SK-N-SH treated with all-trans-retinoic acid at 6 μM for 48 hours (cell line): ENCODE results near the gene EML1.

Experiments
- ATAC-seq: fragments of 200-7000 bp; cut with Tn5 transposase; 3 replicates; pipeline ENCODE4 v1.9.1; 2020; ENCODE audit warnings: mild to moderate bottlenecking, moderate library complexity
- ARNTL ChIP-seq: fragments of 450-650 bp; formaldehyde crosslinking; IDR thresholded peaks from 2 replicates; pipeline ENCODE4 v1.5.0; 2020; ENCODE audit warnings: low read depth, mild to moderate bottlenecking, moderate library complexity, borderline replicate concordance
- BACH2 ChIP-seq: fragments of 250-450 bp; sonication (Bioruptor Pico); IDR thresholded peaks from 2 replicates; pipeline ENCODE4 v1.9.0; 2021; ENCODE audit warnings: mild to moderate bottlenecking, borderline replicate concordance
- CREB5 ChIP-seq: fragments of 250-450 bp; sonication (Bioruptor Pico); IDR thresholded peaks from 2 replicates; pipeline ENCODE4 v1.5.1; 2020; ENCODE audit warnings: low read depth, mild to moderate bottlenecking, moderate library complexity
- CSDC2 ChIP-seq: fragments of 250-450 bp; sonication (Bioruptor Pico); IDR thresholded peaks from 2 replicates; pipeline ENCODE4 v1.5.0; 2020; ENCODE audit warnings: mild to moderate bottlenecking, moderate library complexity
- CSRNP3 ChIP-seq: fragments of 250-450 bp; sonication (Bioruptor Pico); IDR thresholded peaks from 2 replicates; pipeline ENCODE4 v1.5.1; 2021; ENCODE audit warnings: mild to moderate bottlenecking, moderate library complexity
- ESRRG ChIP-seq: fragments of 250-450 bp; sonication (Bioruptor Pico); IDR thresholded peaks from 2 replicates; pipeline ENCODE4 v1.6.1; 2021; ENCODE audit warnings: mild to moderate bottlenecking
- GLIS3 ChIP-seq: fragments of 250-450 bp; sonication (Bioruptor Pico); IDR thresholded peaks from 2 replicates; pipeline ENCODE4 v1.5.0; 2020; ENCODE audit warnings: mild to moderate bottlenecking, moderate library complexity
- ISL1 ChIP-seq: fragments of 250-450 bp; sonication (Bioruptor Pico); IDR thresholded peaks from 2 replicates; pipeline ENCODE4 v2.1.2; 2022; ENCODE audit warnings: mild to moderate bottlenecking, moderate library complexity
- OSR1 ChIP-seq: fragments of 250-450 bp; sonication (Bioruptor Pico); IDR thresholded peaks from 2 replicates; pipeline ENCODE4 v1.8.0; 2022; ENCODE audit warnings: moderate library complexity, mild to moderate bottlenecking, inconsistent platforms
- PATZ1 ChIP-seq: fragments of 250-450 bp; sonication (Bioruptor Pico); IDR thresholded peaks from 2 replicates; pipeline ENCODE4 v1.8.0; 2020; ENCODE audit warnings: mild to moderate bottlenecking, moderate library complexity, borderline replicate concordance
- POU6F1 ChIP-seq: fragments of 250-450 bp; sonication (Bioruptor Pico); IDR thresholded peaks from 2 replicates; pipeline ENCODE4 v1.8.0; 2021; ENCODE audit warnings: low read depth, mild to moderate bottlenecking, moderate library complexity, borderline replicate concordance
- PPARA ChIP-seq: fragments of 250-450 bp; sonication (Bioruptor Pico); IDR thresholded peaks from 2 replicates; pipeline ENCODE4 v1.5.0; 2020; ENCODE audit warnings: mild to moderate bottlenecking, borderline replicate concordance
- SNAI2 ChIP-seq: fragments of 250-450 bp; sonication (Bioruptor Pico); IDR thresholded peaks from 2 replicates; pipeline ENCODE4 v1.5.0; 2020; ENCODE audit warnings: mild to moderate bottlenecking, moderate library complexity
- TCF4 ChIP-seq: fragments of 250-450 bp; sonication (Bioruptor Pico); IDR thresholded peaks from 2 replicates; pipeline ENCODE4 v1.8.0; 2021; ENCODE audit warnings: mild to moderate bottlenecking, moderate library complexity, borderline replicate concordance
- TOX ChIP-seq: fragments of 250-450 bp; sonication (Bioruptor Pico); IDR thresholded peaks from 2 replicates; pipeline ENCODE4 v1.8.0; 2021; ENCODE audit warnings: mild to moderate bottlenecking, moderate library complexity, borderline replicate concordance
- TSHZ2 ChIP-seq: fragments of 250-450 bp; sonication (Bioruptor Pico); IDR thresholded peaks from 2 replicates; pipeline ENCODE4 v1.5.0; 2020; ENCODE audit warnings: mild to moderate bottlenecking, moderate library complexity
- ZC3H10 ChIP-seq: fragments of 250-450 bp; sonication (Bioruptor Pico); IDR thresholded peaks from 2 replicates; pipeline ENCODE4 v1.5.1; 2021; ENCODE audit warnings: mild to moderate bottlenecking, moderate library complexity
- ZFP3 ChIP-seq: fragments of 250-450 bp; sonication (Bioruptor Pico); IDR thresholded peaks from 2 replicates; pipeline ENCODE4 v1.5.0; 2020; ENCODE audit warnings: mild to moderate bottlenecking, moderate library complexity
- ZFP30 ChIP-seq: fragments of 450-650 bp; formaldehyde crosslinking; IDR thresholded peaks from 2 replicates; pipeline ENCODE4 v1.5.0; 2022; ENCODE audit warnings: mild to moderate bottlenecking, moderate library complexity
- ZNF565 ChIP-seq: fragments of 450-650 bp; formaldehyde crosslinking; conservative IDR thresholded peaks from 2 replicates; pipeline ENCODE4 v1.5.0; 2020; ENCODE audit warnings: low read depth, mild to moderate bottlenecking, moderate library complexity
- ZNF8 ChIP-seq: fragments of 450-650 bp; formaldehyde crosslinking; IDR thresholded peaks from 2 replicates; pipeline ENCODE4 v1.5.0; 2020; ENCODE audit warnings: mild to moderate bottlenecking, moderate library complexity

Gene EML1

GRCh38 chr14:99803106-99803775 is 10.0 kb downstream of the EML1 start:
- no peak for ATAC-seq
- no peak for TF ChIP-seq CSRNP3 (CRISPR knock-in tag)
- TF ChIP-seq ZNF565: no peak
- TF ChIP-seq ISL1 (CRISPR knock-in tag): no peak
- TF ChIP-seq ZFP3: no peak
- no peak for TF ChIP-seq ESRRG (CRISPR knock-in tag)
- no peak for TF ChIP-seq PPARA (CRISPR knock-in tag)
- no peak for TF ChIP-seq TSHZ2 (CRISPR knock-in tag)
- no peak for TF ChIP-seq TCF4 (CRISPR knock-in tag)
- no peak for TF ChIP-seq BACH2 (CRISPR knock-in tag)
- TF ChIP-seq TOX (CRISPR knock-in tag): no peak
- no peak for TF ChIP-seq GLIS3 (CRISPR knock-in tag)
- no peak for TF ChIP-seq CREB5
- no peak for TF ChIP-seq CSDC2 (CRISPR knock-in tag)
- no peak for TF ChIP-seq SNAI2
- TF ChIP-seq ZFP30 (CRISPR knock-in tag): no peak
- no peak for TF ChIP-seq ZNF8 (CRISPR knock-in tag)

GRCh38 chr14:99803803-99804202 is 10.6 kb downstream of the EML1 start:
- no peak for TF ChIP-seq OSR1 (CRISPR knock-in tag)
- no peak for TF ChIP-seq ZNF565
- TF ChIP-seq CREB5: no peak
- TF ChIP-seq TCF4 (CRISPR knock-in tag): no peak
- TF ChIP-seq ZFP3: no peak
- no peak for TF ChIP-seq TSHZ2 (CRISPR knock-in tag)
- no peak for TF ChIP-seq POU6F1 (CRISPR knock-in tag)
- no peak for TF ChIP-seq ZFP30 (CRISPR knock-in tag)
- no peak for TF ChIP-seq CSDC2 (CRISPR knock-in tag)
- no peak for TF ChIP-seq ZC3H10
- no peak for TF ChIP-seq PPARA (CRISPR knock-in tag)
- TF ChIP-seq ZNF8 (CRISPR knock-in tag): no peak
- TF ChIP-seq ISL1 (CRISPR knock-in tag): no peak
- no peak for TF ChIP-seq TOX (CRISPR knock-in tag)
- no peak for TF ChIP-seq SNAI2
- no peak for TF ChIP-seq BACH2 (CRISPR knock-in tag)
- no peak for TF ChIP-seq PATZ1 (CRISPR knock-in tag)
- TF ChIP-seq ARNTL (CRISPR knock-in tag): no peak
- TF ChIP-seq ESRRG (CRISPR knock-in tag): no peak
- TF ChIP-seq, all 23 proteins: peak for 0
- no peak for ATAC-seq
